Mucosa of descending colon (tissue), 3 donors: Measurements from ENCODE around the gene GNRHR. TPM values are rescaled to one million over a fixed set of nuclear protein-coding genes. Genes with fewer than 3 reads are reported as not detected.

ENCODE experiments used
- ATAC-seq: fragments of 200-7000 bp; cut with Tn5 transposase; one replicate; pipeline ENCODE4 v1.9.1; 2020; ENCODE audit warnings: mild to moderate bottlenecking, moderate library complexity
- DNase-seq, 3 donors: peaks; one replicate each; pipeline ENCODE4 v3.0.0-alpha.2; 2020
- H3K36me3 ChIP-seq: fragments of 200-600 bp; one replicate; pipeline ENCODE4 v1.8.0; 2021; ENCODE audit warnings: low read depth, mild to moderate bottlenecking
- H3K4me1 ChIP-seq: fragments of 200-600 bp; one replicate; pipeline ENCODE4 v1.8.0; 2021; ENCODE audit warnings: low read depth, mild to moderate bottlenecking
- H3K4me3 ChIP-seq: fragments of 200-600 bp; one replicate; pipeline ENCODE4 v1.8.0; 2021; ENCODE audit warnings: mild to moderate bottlenecking
- H3K9me3 ChIP-seq: fragments of 200-600 bp; one replicate; pipeline ENCODE4 v1.8.0; 2021; ENCODE audit warnings: mild to moderate bottlenecking
- CTCF ChIP-seq: fragments of 200-600 bp; IDR thresholded peaks from one replicate; pipeline ENCODE4 v1.8.0; 2022; ENCODE audit warnings: antibody characterized with exemption, mild to moderate bottlenecking
- intact Hi-C, 2 donors: fragments of 100-400 bp; cut with DNase I in 1 of 2; cut with micrococcal nuclease in 1 of 2; formaldehyde crosslinking; loops; one replicate each; pipeline versions ENCODE4 v1.11.0 to v1.11.1; 2022; cut with DNase I, micrococcal nuclease
- total RNA-seq, 3 donors: library from RNA; stranded (reverse); fragmentation: NEBNext Ultra II Directional in 2 of 3; extraction: Animal tissue kit (Norgen Biotek cat#: 25700) in 2 of 3; gene quantifications; one replicate each; pipeline versions ENCODE4 v1.2.1 to v1.2.4, GENCODE V29; 2021 to 2023
- donor health status: DM: no; HTN: no; CAD: no; lungs with moderate emphysema.
- donor health status: DM: no; HTN: no; CAD: no.
- donor health status: DM: no; HTN: yes; CAD: no.

The GNRHR gene
- total RNA-seq, 3 donors from 2014 or later, result not detected

GRCh38 chr4:67779631-67780030, 25.4 kb upstream of the GNRHR start:
- ATAC-seq (no peak), DNase-seq (no peak)
- intact Hi-C loops, result no loop called here
- no peak overlapping the region for H3K4me3 ChIP-seq
- no peak for TF ChIP-seq CTCF
- H3K4me1 ChIP-seq, result no peaks in the 10 kb centered on the region
- no peaks in the 10 kb centered on the region for H3K36me3 ChIP-seq
- no peaks in the 10 kb centered on the region for H3K9me3 ChIP-seq

- no peak for TF ChIP-seq CTCF
- H3K4me1 ChIP-seq, result no peaks in the 10 kb centered on the region
- no peak for DNase-seq
- H3K4me3 ChIP-seq, result no peak overlapping the region
- ATAC-seq, result no peak
- no peaks in the 10 kb centered on the region for H3K36me3 ChIP-seq
- H3K9me3 ChIP-seq, result no peaks in the 10 kb centered on the region
- intact Hi-C loops, result no loop called here
Measured at GRCh38 chr4:67776746-67777145, 22.6 kb upstream of the GNRHR start.

- DNase-seq (no peak), ATAC-seq (no peak)
- no peaks in the 10 kb centered on the region for H3K36me3 ChIP-seq
- no peak overlapping the region for H3K4me3 ChIP-seq
- H3K9me3 ChIP-seq, result no peaks in the 10 kb centered on the region
- H3K4me1 ChIP-seq, result no peaks in the 10 kb centered on the region
- TF ChIP-seq CTCF, result no peak
- intact Hi-C loops, result no loop called here
Measured at GRCh38 chr4:67770422-67770821, 16.2 kb upstream of the GNRHR start.

GRCh38 chr4:67765928-67766327, 11.7 kb upstream of the GNRHR start:
- H3K4me1 ChIP-seq, result no peaks in the 10 kb centered on the region
- TF ChIP-seq CTCF, result no peak
- DNase-seq (no peak), ATAC-seq (no peak)
- no peaks in the 10 kb centered on the region for H3K9me3 ChIP-seq
- no peaks in the 10 kb centered on the region for H3K36me3 ChIP-seq
- intact Hi-C loops, result no loop called here
- no peak overlapping the region for H3K4me3 ChIP-seq

GRCh38 chr4:67765401-67765800, 11.2 kb upstream of the GNRHR start:
- no peak for ATAC-seq
- no peak for DNase-seq
- H3K9me3 ChIP-seq, result no peaks in the 10 kb centered on the region
- intact Hi-C loops, result no loop called here
- no peak for TF ChIP-seq CTCF
- H3K36me3 ChIP-seq, result no peaks in the 10 kb centered on the region
- no peak overlapping the region for H3K4me3 ChIP-seq
- H3K4me1 ChIP-seq, result no peaks in the 10 kb centered on the region

- no peaks in the 10 kb centered on the region for H3K4me1 ChIP-seq
- H3K9me3 ChIP-seq, result no peaks in the 10 kb centered on the region
- ATAC-seq, result no peak
- no peak overlapping the region for H3K4me3 ChIP-seq
- DNase-seq, result no peak
- no peaks in the 10 kb centered on the region for H3K36me3 ChIP-seq
- no peak for TF ChIP-seq CTCF
- intact Hi-C loops, result no loop called here
Measured at GRCh38 chr4:67764183-67764582, 10.0 kb upstream of the GNRHR start.
